Hindlimb muscle (tissue), 1 donor: ENCODE data around the gene AASDH. TPM values are rescaled to one million over a fixed set of nuclear protein-coding genes. Genes with fewer than 3 reads are reported as not detected.

Experiments used
- DNase-seq: peaks from one replicate; pipeline ENCODE4 v3.0.0-alpha.2; 2013
- polyA plus RNA-seq: library from polyadenylated mRNA; unstranded; fragments of 120-200 nt; gene quantifications from one replicate; pipeline ENCODE4 v1.2.1, GENCODE V29; 2013; ENCODE audit not compliant: insufficient read length

Gene AASDH
- polyA plus RNA-seq, 1 donor: 11.7 TPM

DNA sequence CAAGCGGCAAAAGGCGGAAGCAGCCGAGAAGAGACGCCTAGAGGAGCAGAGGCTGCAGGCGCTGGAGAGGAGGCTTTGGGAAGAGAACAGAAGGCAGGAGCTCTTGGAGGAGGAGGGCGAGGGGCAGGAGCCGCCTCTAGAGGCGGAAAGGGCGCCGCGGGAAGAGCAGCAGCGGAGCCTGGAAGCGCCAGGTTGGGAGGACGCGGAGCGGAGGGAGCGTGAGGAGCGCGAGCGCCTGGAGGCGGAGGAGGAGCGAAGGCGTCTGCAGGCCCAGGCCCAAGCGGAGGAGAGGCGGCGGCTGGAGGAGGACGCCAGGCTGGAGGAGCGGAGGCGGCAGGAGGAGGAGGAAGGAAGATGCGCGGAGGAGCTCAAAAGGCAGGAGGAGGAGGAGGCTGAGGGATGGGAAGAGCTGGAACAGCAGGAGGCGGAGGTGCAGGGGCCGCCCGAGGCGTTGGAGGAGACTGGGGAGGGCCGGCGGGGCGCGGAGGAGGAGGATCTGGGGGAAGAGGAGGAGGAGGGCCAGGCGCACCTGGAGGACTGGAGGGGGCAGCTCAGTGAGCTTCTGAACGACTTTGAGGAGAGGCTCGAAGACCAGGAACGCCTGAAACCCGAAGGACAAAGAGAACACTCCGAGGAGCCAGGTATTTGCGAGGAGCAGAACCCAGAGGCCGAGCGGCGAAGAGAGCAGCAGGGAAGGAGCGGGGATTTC lies 72.9 kb downstream of the AASDH start:
- no peak for DNase-seq

DNA sequence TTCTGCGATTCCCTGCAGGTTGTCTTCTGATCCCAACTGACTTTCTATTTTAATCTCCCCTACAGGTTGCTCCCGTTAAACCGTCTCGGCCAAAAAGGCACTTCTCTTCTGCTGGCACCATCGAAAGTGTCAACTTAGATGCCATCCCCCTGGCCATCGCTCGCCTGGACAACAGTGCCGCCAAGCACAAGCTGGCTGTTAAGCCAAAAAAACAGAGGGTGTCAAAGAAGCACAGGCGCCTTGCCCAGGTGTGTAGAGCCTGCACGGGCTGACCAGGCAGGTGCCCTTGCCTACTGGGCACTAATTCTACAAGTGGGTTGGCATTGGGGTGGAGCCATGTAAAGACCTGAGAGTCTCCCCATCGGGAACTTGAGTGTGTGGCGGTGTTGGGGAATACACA lies 74.2 kb downstream of the AASDH start:
- no peak for DNase-seq

DNA sequence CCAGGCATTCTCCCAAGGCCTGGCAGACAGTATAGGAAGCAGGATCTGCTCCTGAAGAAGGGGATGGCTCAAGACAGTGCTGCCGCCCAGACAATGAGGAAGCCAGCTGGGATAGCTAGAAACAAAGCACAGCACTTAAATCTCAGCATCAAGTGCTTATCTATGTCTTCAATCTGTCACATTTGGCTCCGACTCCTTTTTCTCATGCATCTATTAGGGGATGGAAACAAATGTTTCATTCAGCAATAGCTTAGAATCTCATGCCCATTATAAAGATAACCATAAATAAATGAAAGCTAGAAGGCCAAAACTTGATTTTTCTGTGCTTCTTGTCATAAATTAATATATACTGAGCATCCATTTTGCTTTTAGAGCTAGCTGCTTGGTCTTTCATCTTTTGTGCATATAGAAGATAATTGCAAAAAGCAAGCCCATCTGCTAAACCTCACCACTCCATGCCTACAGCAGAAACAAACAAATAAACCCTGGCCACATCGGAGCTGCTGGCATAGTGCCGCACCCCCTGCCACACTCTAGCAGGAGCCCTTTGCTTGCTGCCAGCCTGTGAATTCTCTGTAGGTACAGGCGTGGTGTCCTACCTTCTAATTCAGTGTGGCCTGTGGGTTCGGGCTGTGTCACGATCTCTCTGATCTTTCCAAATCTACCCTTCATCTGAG lies 75.9 kb downstream of the AASDH start:
- no peak for DNase-seq

- no peak for DNase-seq
Measured at GRCh38 chr4:56310401-56311125, 76.7 kb downstream of the AASDH start.

- no peak for DNase-seq
Measured at GRCh38 chr4:56308384-56308783, 78.9 kb downstream of the AASDH start.

DNA sequence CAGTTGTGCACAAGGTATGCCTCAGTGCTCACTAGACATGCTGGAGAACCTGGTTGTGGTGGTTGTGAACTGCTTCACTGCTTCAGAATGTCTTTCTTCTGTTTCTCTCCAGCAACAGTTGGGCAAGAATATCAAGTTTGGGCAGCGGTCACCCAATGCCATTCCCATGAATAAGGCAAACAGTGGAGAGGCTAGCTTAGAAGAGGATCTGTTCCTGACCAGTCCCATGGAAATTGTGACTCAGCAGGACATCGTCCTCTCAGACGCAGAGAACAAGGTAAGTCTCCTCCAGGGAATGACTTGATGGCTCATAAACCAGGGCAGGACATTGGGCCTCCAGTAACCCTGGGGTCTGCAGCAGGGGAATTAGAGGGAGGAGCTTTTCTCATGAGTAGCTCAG lies 79.9 kb downstream of the AASDH start:
- DNase-seq: no peak

DNA sequence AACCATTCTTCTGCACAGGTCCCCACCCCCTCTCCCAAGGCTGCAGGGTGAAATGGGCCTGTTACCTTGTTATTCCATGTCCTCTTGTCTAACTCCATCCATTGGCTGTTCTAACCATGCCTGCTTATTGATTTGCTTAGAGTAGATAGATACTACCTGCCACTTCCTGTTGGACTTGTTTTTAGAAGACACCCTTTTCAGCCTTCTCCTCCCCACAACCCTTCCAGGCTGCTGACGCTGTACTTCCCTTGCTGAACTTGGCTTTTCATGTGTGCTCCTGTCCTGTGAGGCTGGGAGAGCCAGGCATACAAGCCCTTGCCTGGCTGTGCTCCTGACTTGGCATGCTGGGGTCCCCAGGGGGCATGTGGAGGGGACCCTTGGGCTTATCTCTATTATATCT lies 81.9 kb downstream of the AASDH start:
- DNase-seq: no peak

GRCh38 chr4:56303921-56304320 lies 83.4 kb downstream of the AASDH start:
- DNase-seq: no peak

DNA sequence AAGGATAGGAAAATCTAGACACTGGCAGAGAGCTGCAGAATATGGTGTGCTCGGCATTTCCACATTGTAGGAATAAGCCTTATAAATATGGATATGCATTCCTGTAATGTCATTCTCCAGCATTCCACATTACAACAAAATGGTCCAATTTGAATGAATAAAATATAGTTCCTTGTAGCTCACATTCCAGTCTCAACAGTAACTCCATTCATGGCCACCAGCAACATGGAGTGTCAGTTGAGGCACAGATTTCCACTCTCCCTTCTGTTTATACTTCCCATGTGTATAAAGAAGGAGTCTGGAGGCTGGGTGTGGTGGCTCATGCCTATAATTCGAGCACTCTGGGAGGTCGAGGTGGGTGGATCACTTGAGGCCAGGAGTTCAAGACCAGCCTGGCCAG lies 84.5 kb downstream of the AASDH start:
- no peak for DNase-seq

DNA sequence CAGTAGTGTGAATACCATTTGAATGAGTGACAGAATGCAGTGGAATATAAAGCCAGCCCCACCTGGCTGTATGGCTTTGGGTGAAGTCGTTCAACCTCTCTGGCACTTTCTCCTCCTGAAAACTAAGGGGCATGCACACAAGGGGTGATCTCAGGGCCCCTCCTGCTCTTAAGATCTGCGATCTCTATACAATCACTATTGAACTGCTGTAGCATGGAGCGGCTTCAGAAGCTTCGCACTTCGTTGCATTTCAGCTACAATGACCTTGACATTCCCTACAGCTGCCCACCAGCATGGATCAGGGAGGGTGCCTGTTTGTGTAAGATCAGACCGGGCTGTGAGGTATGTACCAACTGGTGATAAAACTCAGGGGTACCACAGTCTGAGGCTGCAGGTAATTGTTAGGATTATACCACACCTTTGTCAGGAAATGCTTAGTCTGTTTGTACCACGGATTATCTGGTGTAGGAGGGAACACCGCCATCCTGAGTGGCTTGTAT lies 85.2 kb downstream of the AASDH start:
- DNase-seq: no peak

- DNase-seq: peak; percentile 69
Measured at GRCh38 chr4:56301181-56301996, 85.9 kb downstream of the AASDH start.

- no peak for DNase-seq
Measured at GRCh38 chr4:56298236-56298635, 89.1 kb downstream of the AASDH start.

DNA sequence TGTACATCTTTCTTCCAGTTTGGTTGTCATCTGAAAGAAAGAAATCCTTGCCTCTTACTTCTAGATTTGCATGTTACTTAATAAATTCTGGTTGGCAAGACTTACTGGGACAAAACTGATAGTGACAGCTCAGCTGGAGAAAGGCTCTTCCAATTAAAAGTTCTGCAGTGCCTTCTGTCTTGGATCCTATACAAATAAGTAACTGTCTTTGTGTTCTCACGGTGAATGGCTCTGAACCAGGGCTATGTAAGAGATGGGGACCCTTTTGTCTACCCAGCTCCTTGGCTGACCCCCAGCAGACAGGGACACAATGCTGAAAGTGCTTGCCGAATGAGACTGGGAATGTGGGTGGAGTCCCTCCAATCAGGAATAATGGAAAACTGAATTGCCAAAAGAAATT lies 89.5 kb downstream of the AASDH start:
- DNase-seq: no peak

GRCh38 chr4:56296526-56296925 lies 90.8 kb downstream of the AASDH start:
- DNase-seq: no peak

DNA sequence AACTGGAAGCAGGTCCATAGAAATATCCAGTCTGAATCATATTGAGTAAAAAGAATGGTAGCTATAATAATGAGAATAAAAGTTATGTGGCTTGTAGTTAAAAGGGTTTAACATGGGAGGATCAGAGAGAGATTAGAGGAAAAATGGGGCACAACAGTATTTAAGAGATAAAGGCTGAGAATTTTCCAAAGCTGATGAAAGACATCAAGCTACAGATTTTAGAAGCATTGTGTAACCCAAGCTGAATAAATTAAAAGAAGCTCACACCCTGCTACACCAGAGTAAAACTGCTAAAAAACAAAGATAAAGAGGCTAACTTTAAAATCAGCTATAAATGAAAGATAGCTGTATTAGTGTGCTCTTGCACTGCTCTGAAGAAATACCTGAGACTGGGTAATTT lies 94.2 kb downstream of the AASDH start:
- DNase-seq: no peak

- DNase-seq: peak; percentile 56
Measured at GRCh38 chr4:56289934-56290333, 97.4 kb downstream of the AASDH start.

- DNase-seq: no peak
Measured at GRCh38 chr4:56288663-56289062, 98.6 kb downstream of the AASDH start.

Other genes starting within 250 kb of the AASDH start
- 9.9 TPM for gene PPAT, start 48.1 kb upstream of the AASDH start, polyA plus RNA-seq
- 52.9 TPM for gene PAICS, start 48.8 kb upstream of the AASDH start, polyA plus RNA-seq
- 67.6 TPM for gene SRP72, start 80.1 kb upstream of the AASDH start, polyA plus RNA-seq
- 0.25 TPM for gene ARL9, start 118.3 kb upstream of the AASDH start, polyA plus RNA-seq